ENCODE data around the gene XYLB. TPM values are rescaled to one million over a fixed set of nuclear protein-coding genes. Genes with fewer than 3 reads are reported as not detected.

The XYLB gene
- total RNA-seq, 1 experiment from 2014 or later: 3.3 TPM

- no peak for ATAC-seq
- no peak overlapping the region for H3K4me3 Mint-ChIP-seq
- CTCF ChIA-PET: no interaction called here
- no peak overlapping the region for H3K27ac Mint-ChIP-seq
- H3K36me3 Mint-ChIP-seq: peaks cover 36% of the 10 kb centered on the region
- DNase-seq (ENCODE audit: low spot score): no peak
- no peaks in the 10 kb centered on the region for H3K4me1 Mint-ChIP-seq
- no peaks in the 10 kb centered on the region for H3K27me3 Mint-ChIP-seq (ENCODE audit: low read depth)
- TF ChIP-seq HMGXB4 (CRISPR knock-in tag; IDR thresholded peaks at IDR 0.05) (no peak), SOX15 (CRISPR knock-in tag; IDR thresholded peaks at IDR 0.05) (no peak), CREM (CRISPR knock-in tag; IDR thresholded peaks at IDR 0.05) (no peak), MYBL2 (CRISPR knock-in tag; IDR thresholded peaks at IDR 0.05) (no peak), TEAD4 (CRISPR knock-in tag; IDR thresholded peaks at IDR 0.05) (no peak), NR3C1 (CRISPR knock-in tag; conservative IDR thresholded peaks at IDR 0.05; ENCODE audit: low read depth) (no peak), SMAD3 (CRISPR knock-in tag; IDR thresholded peaks at IDR 0.05; ENCODE audit: borderline replicate concordance) (no peak)
- POLR2A ChIA-PET: no interaction called here
- peaks cover 11% of the 10 kb centered on the region for H3K9me3 Mint-ChIP-seq
Measured at GRCh38 chr3:38372214-38372601, 25.6 kb downstream of the XYLB start.

GRCh38 chr3:38374221-38374620 lies 27.6 kb downstream of the XYLB start:
- no peak for DNase-seq (ENCODE audit: low spot score)
- ChIA-PET CTCF (no interaction called here), POLR2A (no interaction called here)
- H3K27ac Mint-ChIP-seq: no peak overlapping the region
- no peak for ATAC-seq
- no peak for TF ChIP-seq E2F5 (CRISPR knock-in tag; IDR thresholded peaks at IDR 0.05)
- no peak for TF ChIP-seq ZSCAN18 (CRISPR knock-in tag; IDR thresholded peaks at IDR 0.05)
- TF ChIP-seq ZNF317 (CRISPR knock-in tag; IDR thresholded peaks at IDR 0.05; ENCODE audit: borderline replicate concordance, low read depth): no peak
- TF ChIP-seq USF2 (CRISPR knock-in tag; IDR thresholded peaks at IDR 0.05): no peak
- TF ChIP-seq MLX (CRISPR knock-in tag; IDR thresholded peaks at IDR 0.05): no peak
- TF ChIP-seq HMGXB4 (CRISPR knock-in tag; IDR thresholded peaks at IDR 0.05): no peak
- no peak for TF ChIP-seq EMX1 (CRISPR knock-in tag; IDR thresholded peaks at IDR 0.05)
- no peak for TF ChIP-seq CBFB (CRISPR knock-in tag; IDR thresholded peaks at IDR 0.05; ENCODE audit: low read depth)
- H3K4me3 Mint-ChIP-seq: no peak overlapping the region
- H3K27me3 Mint-ChIP-seq (ENCODE audit: low read depth): no peaks in the 10 kb centered on the region
- no peaks in the 10 kb centered on the region for H3K9me3 Mint-ChIP-seq
- peaks cover 38% of the 10 kb centered on the region for H3K36me3 Mint-ChIP-seq
- H3K4me1 Mint-ChIP-seq: no peaks in the 10 kb centered on the region

- 0 out of 2 replicates have a peak, but pooled peaks cover 5% of the 10 kb centered on the region for H3K9me3 Mint-ChIP-seq
- H3K36me3 Mint-ChIP-seq: peaks cover 38% of the 10 kb centered on the region
- H3K4me1 Mint-ChIP-seq: no peaks in the 10 kb centered on the region
- POLR2A ChIA-PET: no interaction called here
- no peak overlapping the region for H3K27ac Mint-ChIP-seq
- no peaks in the 10 kb centered on the region for H3K27me3 Mint-ChIP-seq (ENCODE audit: low read depth)
- ATAC-seq (no peak), DNase-seq (ENCODE audit: low spot score) (no peak)
- CTCF ChIA-PET: interaction anchor here (1.0 kb wide), 1 partner anchor 122 kb away, joined by 4 read pairs; the partner anchor contains the start of gene EXOG
- H3K4me3 Mint-ChIP-seq: no peak overlapping the region
- no peak for TF ChIP-seq CREB1 (CRISPR knock-in tag; IDR thresholded peaks at IDR 0.05)
- no peak for TF ChIP-seq NFYB (CRISPR knock-in tag; conservative IDR thresholded peaks at IDR 0.05; ENCODE audit: low read depth)
- TF ChIP-seq SP1 (CRISPR knock-in tag; conservative IDR thresholded peaks at IDR 0.05): no peak
- TF ChIP-seq E2F5 (CRISPR knock-in tag; IDR thresholded peaks at IDR 0.05): no peak
- TF ChIP-seq ZNF317 (CRISPR knock-in tag; IDR thresholded peaks at IDR 0.05; ENCODE audit: borderline replicate concordance, low read depth): no peak
- TF ChIP-seq SOX15 (CRISPR knock-in tag; IDR thresholded peaks at IDR 0.05): no peak
- no peak for TF ChIP-seq NFATC4 (CRISPR knock-in tag; IDR thresholded peaks at IDR 0.05)
- TF ChIP-seq MAX (CRISPR knock-in tag; IDR thresholded peaks at IDR 0.05): no peak
- no peak for TF ChIP-seq ZSCAN18 (CRISPR knock-in tag; IDR thresholded peaks at IDR 0.05)
- no peak for TF ChIP-seq ZNF121 (CRISPR knock-in tag; IDR thresholded peaks at IDR 0.05)
- TF ChIP-seq E2F4 (CRISPR knock-in tag; IDR thresholded peaks at IDR 0.05; ENCODE audit: borderline replicate concordance, low read depth): no peak
Measured at GRCh38 chr3:38375072-38375471, 28.5 kb downstream of the XYLB start.
